Right atrium auricular region (tissue), 2 donors: ENCODE measurements around the gene PROSER2. TPM values are rescaled to one million over a fixed set of nuclear protein-coding genes. Genes with fewer than 3 reads are reported as not detected.

Experiments used
- DNase-seq: peaks from one replicate; pipeline ENCODE4 v3.0.0-alpha.2; 2019; ENCODE audit warnings: low spot score
- H3K27ac ChIP-seq, 2 donors: fragments of 200-600 bp; sonication (generic); 1 replicate in 1 of 2; 2 replicates in 1 of 2; pipeline ENCODE4 v1.5.1; 2016 to 2019
- H3K27me3 ChIP-seq, 2 donors: fragments of 200-600 bp; sonication (generic); one replicate each; pipeline versions ENCODE4 v1.5.1 to v1.6.0; 2017 to 2019
- H3K36me3 ChIP-seq: fragments of 200-600 bp; sonication (generic); one replicate; pipeline ENCODE4 v1.5.1; 2016
- H3K4me1 ChIP-seq, 2 donors: fragments of 200-600 bp; sonication (generic); one replicate each; pipeline versions ENCODE4 v1.5.1 to v1.6.0; 2017 to 2019
- H3K4me3 ChIP-seq, 2 donors: fragments of 200-600 bp; sonication (generic); 1 replicate in 1 of 2; 2 replicates in 1 of 2; pipeline ENCODE4 v1.5.1; 2017 to 2019; ENCODE audit warnings: mild to moderate bottlenecking in 1 of 2, moderate library complexity in 1 of 2
- H3K9me3 ChIP-seq, 2 donors: fragments of 200-600 bp; sonication (generic); one replicate each; pipeline ENCODE4 v1.5.1; 2019
- CTCF ChIP-seq, 2 donors: fragments of 200-600 bp; sonication (generic); IDR thresholded peaks; one replicate each; pipeline ENCODE4 v1.5.1; 2019; ENCODE audit warnings: antibody characterized with exemption in 2 of 2
- total RNA-seq, 2 donors: library from RNA; depleted of rRNA; stranded (reverse); fragments of >200 nt; gene quantifications; one replicate each; pipeline ENCODE4 v1.1.0, GENCODE V29; 2016

PROSER2 gene
- total RNA-seq, 2 donors from 2014 or later, result 1.3 to 3.1 TPM

GRCh38 chr10:11831520-11831951 is 8.4 kb downstream of the PROSER2 start:
- no peak for TF ChIP-seq CTCF (IDR thresholded peaks at IDR 0.05)
- Histone ChIP-seq H3K27me3 (no peaks in the 10 kb centered on the region), H3K27ac (no peak overlapping the region), H3K9me3 (no peaks in the 10 kb centered on the region), H3K36me3 (no peaks in the 10 kb centered on the region), H3K4me3 (no peak overlapping the region), H3K4me1 (no peaks in the 10 kb centered on the region)
- no peak for DNase-seq

- no peaks in the 10 kb centered on the region for H3K36me3 ChIP-seq
- DNase-seq, result no peak
- H3K4me1 ChIP-seq, result no peaks in the 10 kb centered on the region
- H3K27ac ChIP-seq, result no peak overlapping the region
- H3K4me3 ChIP-seq, result no peak overlapping the region
- H3K9me3 ChIP-seq, result no peaks in the 10 kb centered on the region
- no peaks in the 10 kb centered on the region for H3K27me3 ChIP-seq
- TF ChIP-seq CTCF (IDR thresholded peaks at IDR 0.05), result no peak
These were observed 8.9 kb downstream of the PROSER2 start for GRCh38 chr10:11832042-11832441.

GRCh38 chr10:11835061-11835460 is 11.9 kb downstream of the PROSER2 start:
- no peak for DNase-seq
- H3K4me3 ChIP-seq, result no peak overlapping the region
- no peak overlapping the region for H3K27ac ChIP-seq
- H3K9me3 ChIP-seq, result no peaks in the 10 kb centered on the region
- H3K36me3 ChIP-seq, result no peaks in the 10 kb centered on the region
- no peaks in the 10 kb centered on the region for H3K4me1 ChIP-seq
- H3K27me3 ChIP-seq, result no peaks in the 10 kb centered on the region
- TF ChIP-seq CTCF (IDR thresholded peaks at IDR 0.05), result no peak

GRCh38 chr10:11835704-11836103 is 12.5 kb downstream of the PROSER2 start:
- no peaks in the 10 kb centered on the region for H3K36me3 ChIP-seq
- no peak for TF ChIP-seq CTCF (IDR thresholded peaks at IDR 0.05)

GRCh38 chr10:11837372-11838161 is 14.4 kb downstream of the PROSER2 start:
- H3K36me3 ChIP-seq, result no peaks in the 10 kb centered on the region
- H3K27ac ChIP-seq, result no peak overlapping the region
- DNase-seq, result no peak
- no peaks in the 10 kb centered on the region for H3K27me3 ChIP-seq
- H3K4me1 ChIP-seq, result no peaks in the 10 kb centered on the region
- no peak for TF ChIP-seq CTCF (IDR thresholded peaks at IDR 0.05)
- no peak overlapping the region for H3K4me3 ChIP-seq
- H3K9me3 ChIP-seq, result no peaks in the 10 kb centered on the region

More at GRCh38 chr10:11835704-11836103, 12.5 kb downstream of the PROSER2 start:
- Histone ChIP-seq H3K27ac (no peak overlapping the region), H3K4me3 (no peak overlapping the region), H3K4me1 (no peaks in the 10 kb centered on the region), H3K9me3 (no peaks in the 10 kb centered on the region), H3K27me3 (no peaks in the 10 kb centered on the region)
- no peak for DNase-seq
